BE2C (cell line): Measurements from ENCODE around the gene RNF215.
A peak's percentile ranks its signal among the peaks of the same experiment; 100 is the strongest.

ENCODE experiments used
- DNase-seq: peaks from one replicate; pipeline ENCODE4 v3.0.0-alpha.2; 2020
- H3K27me3 ChIP-seq: fragments of 250-450 bp; sonication (Bioruptor Pico); 2 replicates; pipeline ENCODE4 v1.5.1; 2020; ENCODE audit warnings: mild to moderate bottlenecking
- H3K36me3 ChIP-seq: fragments of 250-450 bp; sonication (Bioruptor Pico); 2 replicates; pipeline ENCODE4 v1.5.1; 2020; ENCODE audit warnings: mild to moderate bottlenecking
- H3K4me1 ChIP-seq: fragments of 250-450 bp; sonication (Bioruptor Pico); 2 replicates; pipeline ENCODE4 v1.5.1; 2020
- H3K4me3 ChIP-seq: 2 replicates; pipeline ENCODE4 v1.5.1; 2011; ENCODE audit warnings: low read depth, low read length
- H3K9me3 ChIP-seq: fragments of 250-450 bp; sonication (Bioruptor Pico); 2 replicates; pipeline ENCODE4 v1.5.1; 2020
- CTCF ChIP-seq: IDR thresholded peaks from 2 replicates; pipeline ENCODE4 v1.5.1; 2012; ENCODE audit warnings: mild to moderate bottlenecking, low read depth, low read length

The RNF215 gene

DNA sequence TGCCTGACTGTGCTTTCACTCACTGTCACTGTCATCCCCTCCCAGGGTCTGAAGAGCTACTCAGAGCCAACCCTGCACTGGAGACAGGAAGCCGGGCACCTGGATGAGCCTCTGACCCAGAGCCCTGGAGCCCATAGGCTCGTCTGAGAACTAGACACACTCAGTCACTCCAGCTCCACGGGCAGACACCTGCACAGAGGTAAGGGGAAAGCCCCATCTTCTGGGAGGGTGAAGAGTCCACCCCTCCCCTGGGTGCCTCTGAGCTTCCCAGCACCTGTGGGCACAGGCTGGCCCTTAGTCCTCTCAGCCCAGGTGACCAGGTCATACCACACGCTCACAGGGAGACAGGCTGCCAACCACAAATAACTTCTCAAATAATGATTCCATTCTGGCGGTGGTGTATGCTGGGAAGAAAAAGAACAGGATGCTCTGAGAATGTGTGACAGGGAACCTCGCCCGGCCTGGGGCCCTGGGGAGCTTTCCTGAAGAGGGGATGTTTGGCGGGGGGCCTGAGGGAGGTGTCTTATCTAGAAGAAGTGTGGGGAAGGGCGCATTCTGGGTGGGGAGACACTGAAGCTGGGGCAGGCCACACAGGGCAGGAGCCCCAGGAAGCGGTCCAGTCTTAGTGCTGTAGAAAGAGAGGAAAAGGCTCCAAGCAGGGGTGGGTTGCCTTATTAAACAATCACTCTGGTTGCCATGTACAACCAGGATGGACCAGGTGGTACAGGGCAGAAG is 25.1 kb downstream of the RNF215 start:
- no peak for DNase-seq
- no peaks in the 10 kb centered on the region for H3K9me3 ChIP-seq
- no peaks in the 10 kb centered on the region for H3K36me3 ChIP-seq
- H3K27me3 ChIP-seq, result no peaks in the 10 kb centered on the region
- no peak overlapping the region for H3K4me3 ChIP-seq
- H3K4me1 ChIP-seq, result no peaks in the 10 kb centered on the region
- no peak for TF ChIP-seq CTCF

DNA sequence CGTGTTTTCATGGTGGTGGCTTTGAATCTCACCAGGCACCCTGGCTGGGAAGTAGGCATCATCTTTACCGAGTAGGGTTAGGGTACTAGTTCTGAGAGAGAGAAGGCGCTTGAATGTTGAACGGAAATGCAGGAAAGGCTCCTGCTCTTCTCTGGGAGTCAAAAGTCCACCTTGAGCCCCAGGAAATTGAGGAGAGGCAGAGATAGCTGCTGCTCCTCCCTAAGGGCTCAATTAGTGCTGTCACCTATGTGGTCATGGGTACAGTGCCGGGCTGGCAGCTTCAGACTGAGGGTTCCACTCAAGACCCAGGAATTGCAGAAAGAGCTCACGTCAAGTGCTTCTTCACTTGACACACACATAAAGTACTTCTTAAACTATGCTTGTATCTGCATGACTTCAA is 28.7 kb downstream of the RNF215 start:
- H3K36me3 ChIP-seq, result no peaks in the 10 kb centered on the region; the same call in 1 of the 2 replicates
- H3K4me1 ChIP-seq, result no peaks in the 10 kb centered on the region
- no peak for DNase-seq
- no peaks in the 10 kb centered on the region for H3K27me3 ChIP-seq
- H3K9me3 ChIP-seq, result no peaks in the 10 kb centered on the region
- TF ChIP-seq CTCF, result no peak
- H3K4me3 ChIP-seq, result no peak overlapping the region

DNA sequence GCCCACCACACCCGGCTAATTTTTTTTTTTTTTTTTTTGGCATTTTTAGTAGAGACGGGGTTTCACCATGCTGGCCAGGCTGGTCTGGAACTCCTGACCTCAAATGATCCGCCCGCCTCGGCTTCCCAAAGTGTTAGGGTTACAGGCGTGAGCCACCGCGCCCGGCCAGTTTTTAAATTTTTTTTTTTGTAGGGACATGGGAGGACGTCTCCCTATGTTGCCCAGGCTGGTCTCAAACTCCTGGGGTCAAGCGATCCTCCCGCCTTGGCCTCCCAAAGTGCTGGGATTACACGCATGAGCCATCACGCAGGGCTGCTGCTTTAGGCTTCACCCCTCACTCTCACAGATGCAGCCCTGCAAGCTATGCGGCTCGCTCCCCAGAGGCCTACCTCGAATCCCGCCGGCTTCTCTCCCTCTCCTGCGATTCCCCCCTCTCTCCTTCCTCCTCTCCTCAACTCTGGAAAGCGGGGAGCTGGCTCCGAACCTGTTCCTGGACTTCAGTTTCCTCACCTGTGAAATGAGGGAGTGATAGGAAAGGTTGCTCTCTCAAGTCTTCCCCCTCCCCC is 29.5 kb downstream of the RNF215 start:
- H3K4me3 ChIP-seq, result no peak overlapping the region; the same call in 1 of the 2 replicates
- H3K4me1 ChIP-seq, result no peaks in the 10 kb centered on the region

DNA sequence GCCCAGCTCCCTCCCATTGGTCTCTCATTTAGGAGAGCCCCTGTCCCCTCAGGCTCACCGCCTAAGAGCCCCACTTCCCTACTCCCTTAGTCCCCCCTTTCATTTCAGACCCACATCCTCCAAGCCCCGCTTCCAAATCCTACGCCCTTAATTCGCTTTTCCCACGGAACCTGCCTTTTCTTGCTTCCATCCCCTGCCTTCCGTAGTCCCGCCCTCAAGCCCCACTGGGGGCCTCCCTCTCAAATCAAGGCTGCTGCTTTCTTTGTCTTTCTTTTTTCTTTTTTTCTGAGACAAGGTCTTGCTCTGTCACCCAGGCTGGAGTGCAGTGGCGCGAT is 30.0 kb downstream of the RNF215 start:
- no peaks in the 10 kb centered on the region for H3K4me1 ChIP-seq
- peak overlapping the region; percentile 99 for H3K4me3 ChIP-seq
- no peaks in the 10 kb centered on the region for H3K27me3 ChIP-seq
- TF ChIP-seq CTCF, result no peak
- no peaks in the 10 kb centered on the region for H3K9me3 ChIP-seq
- no peak for DNase-seq
- H3K36me3 ChIP-seq, result peaks cover 10% of the 10 kb centered on the region

More for the DNA sequence above, 29.5 kb downstream of the RNF215 start:
- no peaks in the 10 kb centered on the region for H3K27me3 ChIP-seq
- peaks cover 5% of the 10 kb centered on the region for H3K36me3 ChIP-seq
- TF ChIP-seq CTCF, result no peak
- no peak for DNase-seq
- H3K9me3 ChIP-seq, result no peaks in the 10 kb centered on the region

DNA sequence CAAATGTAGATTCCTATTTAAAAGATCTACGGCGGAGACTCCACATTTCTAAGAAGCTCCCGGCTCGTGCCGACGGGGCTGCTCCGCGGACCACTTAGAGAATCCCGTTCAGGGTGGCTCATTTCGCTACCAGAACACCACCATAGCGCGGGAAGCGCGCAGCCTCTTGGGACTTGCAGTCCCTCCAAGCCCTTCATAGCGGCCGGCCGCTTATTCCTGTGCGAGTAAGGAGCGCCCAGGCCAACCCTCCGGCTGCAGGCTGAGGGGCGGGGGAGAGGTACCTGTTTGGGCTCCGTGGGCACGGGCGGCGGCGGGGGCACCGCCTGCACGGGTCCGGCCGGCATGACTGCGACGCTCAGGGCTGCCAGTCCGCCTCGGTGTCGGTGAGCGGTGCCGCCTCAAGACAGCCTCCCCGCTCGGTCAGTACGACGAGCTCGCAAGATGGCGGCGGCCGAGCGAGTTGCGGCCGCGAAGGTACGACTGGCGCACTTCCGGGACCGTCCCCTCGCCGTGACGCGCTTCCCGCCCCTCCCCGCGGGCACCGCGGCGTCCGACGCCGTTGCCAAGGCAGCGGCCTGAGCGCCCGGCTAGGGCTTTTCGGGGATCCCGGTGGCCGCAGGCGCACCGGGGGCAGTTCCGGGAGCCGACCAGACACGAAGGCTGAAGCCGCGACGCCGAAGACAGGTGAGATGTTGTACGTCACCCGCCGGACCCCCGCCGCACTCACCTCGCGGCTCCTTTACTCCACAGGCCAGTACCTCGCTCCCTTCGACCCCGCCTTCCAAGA is 30.6 kb downstream of the RNF215 start, which contains the start of the genes CCDC157 and SF3A1:
CCDC157 (plus strand) TSS at position 559 of the 787 bp plus-strand sequence. CDS start 8,994 bp downstream, outside the sequence.
SF3A1 (minus strand) TSS at position 446 of the 787 bp plus-strand sequence; CDS start at position 344, 102 bp downstream.
- peak within 1 kb of the TSS; percentile 99 for H3K4me3 ChIP-seq
- H3K4me1 ChIP-seq, result no peaks in the 10 kb centered on the region
- H3K27me3 ChIP-seq, result no peaks in the 10 kb centered on the region
- peak; percentile 94 for DNase-seq
- no peaks in the 10 kb centered on the region for H3K9me3 ChIP-seq
- H3K36me3 ChIP-seq, result peaks cover 11% of the 10 kb centered on the region
- no peak for TF ChIP-seq CTCF
